ENCODE data around the gene SNTN.

- TF ChIP-seq SUZ12 (IDR thresholded peaks at IDR 0.05; ENCODE audit: extremely low read depth, insufficient read depth, insufficient read length) (no peak), ZNF274 (IDR thresholded peaks at IDR 0.05; ENCODE audit: low read depth, low read length) (no peak), YY1 (IDR thresholded peaks at IDR 0.05; ENCODE audit: insufficient read depth, insufficient read length) (no peak)
Observed at GRCh38 chr3:63689285-63689684, 36.8 kb downstream of the SNTN start.
